ENCODE measurements around the gene DOCK1.

The DOCK1 gene

DNA sequence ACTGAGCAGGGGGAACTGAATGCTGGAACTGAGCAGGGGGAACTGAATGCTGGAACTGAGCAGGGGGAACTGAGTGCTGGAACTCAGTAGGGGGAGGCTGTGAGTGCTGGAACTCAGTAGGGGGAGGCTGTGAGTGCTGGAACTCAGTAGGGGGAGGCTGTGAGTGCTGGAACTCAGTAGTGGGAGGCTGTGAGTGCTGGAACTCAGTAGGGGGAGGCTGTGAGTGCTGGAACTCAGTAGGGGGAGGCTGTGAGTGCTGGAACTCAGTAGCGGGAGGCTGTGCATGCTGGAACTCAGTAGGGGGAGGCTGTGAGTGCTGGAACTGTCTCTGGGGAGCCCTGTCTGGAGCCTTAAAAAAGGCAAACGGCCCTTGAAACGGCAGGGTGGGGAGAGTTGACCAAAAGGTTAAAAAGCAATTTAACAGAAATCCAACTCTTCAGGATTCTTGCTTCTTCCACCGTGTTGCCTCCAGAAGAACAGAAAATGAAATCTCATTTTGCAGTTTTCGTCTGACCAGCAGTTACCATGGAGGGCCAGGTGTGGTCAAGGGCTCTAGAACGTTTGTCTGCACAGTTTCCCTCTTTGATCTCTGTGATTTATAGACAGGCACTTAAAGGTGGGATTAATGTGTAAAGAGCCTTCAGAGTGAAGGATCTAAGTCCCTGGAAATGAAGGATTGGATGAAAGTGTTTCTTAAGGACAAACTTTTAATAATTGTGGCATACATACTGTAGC, 19.1 kb downstream of the DOCK1 start:
- H3K36me3 ChIP-seq (ENCODE audit: control insufficient read depth, insufficient read depth, low read length): peaks cover 5% of the 10 kb centered on the region
- no peak overlapping the region for H3K4me3 ChIP-seq (ENCODE audit: low read length)
- H3K4me1 ChIP-seq (ENCODE audit: control insufficient read depth, insufficient read depth, low read length): no peaks in the 10 kb centered on the region
- no peak overlapping the region for H3K27ac ChIP-seq (ENCODE audit: low read length)
- no peak for DNase-seq (ENCODE audit: low read depth, low spot score)
- no peaks in the 10 kb centered on the region for H3K9me3 ChIP-seq (ENCODE audit: control insufficient read depth, insufficient read depth, low read length)
- WGBS (ENCODE audit: insufficient coverage, insufficient read length): no CpG with 5 or more reads among the region's 6 CpGs
- no peaks in the 10 kb centered on the region for H3K27me3 ChIP-seq (ENCODE audit: control insufficient read depth, insufficient read depth, low read length)

DNA sequence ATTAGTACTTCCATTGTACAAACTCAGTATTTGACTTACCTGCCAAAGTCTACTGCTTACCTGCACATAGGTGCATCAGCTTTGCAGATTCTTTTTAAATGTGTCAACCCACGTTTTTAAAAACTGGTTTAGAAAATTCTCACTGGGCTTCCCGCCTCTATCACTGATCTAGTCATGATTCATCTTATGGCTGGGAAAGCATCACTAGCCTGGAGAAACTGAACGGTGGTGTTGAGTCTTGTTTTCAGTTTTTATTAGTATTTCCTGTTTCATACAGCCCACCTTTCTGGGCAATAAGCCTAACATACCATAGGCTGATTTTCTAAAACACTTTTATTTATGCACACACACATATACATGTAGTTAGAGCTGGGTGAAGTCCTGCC, 19.7 kb downstream of the DOCK1 start:
- Histone ChIP-seq H3K27me3 (ENCODE audit: control insufficient read depth, insufficient read depth, low read length) (no peaks in the 10 kb centered on the region), H3K9me3 (ENCODE audit: control insufficient read depth, insufficient read depth, low read length) (no peaks in the 10 kb centered on the region), H3K36me3 (ENCODE audit: control insufficient read depth, insufficient read depth, low read length) (peaks cover 5% of the 10 kb centered on the region), H3K4me3 (ENCODE audit: low read length) (no peak overlapping the region), H3K4me1 (ENCODE audit: control insufficient read depth, insufficient read depth, low read length) (no peaks in the 10 kb centered on the region), H3K27ac (ENCODE audit: low read length) (no peak overlapping the region)
- no CpG with 5 or more reads among the region's 3 CpGs for WGBS (ENCODE audit: insufficient coverage, insufficient read length)
- DNase-seq (ENCODE audit: low read depth, low spot score): no peak

DNA sequence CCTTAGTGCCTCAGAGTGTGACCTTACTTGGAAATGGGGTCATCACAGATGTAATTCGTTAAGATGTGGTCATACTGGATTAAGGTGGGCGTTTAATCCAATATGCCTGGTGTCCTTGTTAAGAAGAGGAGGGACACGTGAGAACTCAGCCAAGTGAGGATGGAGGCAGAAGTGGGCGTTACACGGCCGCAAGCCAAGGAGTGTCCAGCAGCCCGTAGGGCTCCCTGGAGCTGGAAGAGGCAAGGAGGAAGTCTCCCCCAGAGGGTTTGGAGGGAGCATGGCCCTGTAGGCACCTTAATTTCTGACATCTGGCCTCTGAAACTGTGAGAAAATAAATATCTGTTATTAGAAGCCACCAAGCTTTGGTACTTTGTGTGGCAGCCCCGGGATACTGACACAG, 21.3 kb downstream of the DOCK1 start:
- no CpG with 5 or more reads among the region's 8 CpGs for WGBS (ENCODE audit: insufficient coverage, insufficient read length)
- peaks cover 5% of the 10 kb centered on the region for H3K36me3 ChIP-seq (ENCODE audit: control insufficient read depth, insufficient read depth, low read length)
- no peak overlapping the region for H3K4me3 ChIP-seq (ENCODE audit: low read length)
- H3K4me1 ChIP-seq (ENCODE audit: control insufficient read depth, insufficient read depth, low read length): no peaks in the 10 kb centered on the region
- no peaks in the 10 kb centered on the region for H3K9me3 ChIP-seq (ENCODE audit: control insufficient read depth, insufficient read depth, low read length)
- H3K27me3 ChIP-seq (ENCODE audit: control insufficient read depth, insufficient read depth, low read length): no peaks in the 10 kb centered on the region
- no peak for DNase-seq (ENCODE audit: low read depth, low spot score)
- H3K27ac ChIP-seq (ENCODE audit: low read length): no peak overlapping the region

DNA sequence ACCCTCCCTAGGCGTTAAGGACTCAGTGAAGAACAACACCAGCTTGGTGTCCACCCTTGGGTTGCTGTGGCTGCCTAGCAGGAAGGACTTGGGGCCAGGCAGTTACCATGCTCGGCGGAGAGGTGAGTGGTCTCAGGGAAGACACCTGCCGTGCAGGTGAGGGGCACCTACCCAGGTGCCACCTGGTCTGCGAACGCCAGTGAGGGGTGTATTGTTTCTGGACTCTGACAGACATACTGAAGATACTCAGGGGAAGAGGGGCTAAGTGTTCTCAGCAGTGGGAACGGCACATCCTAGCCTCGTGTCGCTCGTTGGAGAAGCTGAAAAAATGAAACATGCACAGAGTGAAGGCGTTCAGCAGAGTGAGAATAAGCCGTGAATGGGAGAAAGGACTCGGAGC, 22.6 kb downstream of the DOCK1 start:
- H3K9me3 ChIP-seq (ENCODE audit: control insufficient read depth, insufficient read depth, low read length): no peaks in the 10 kb centered on the region
- H3K4me1 ChIP-seq (ENCODE audit: control insufficient read depth, insufficient read depth, low read length): no peaks in the 10 kb centered on the region
- H3K36me3 ChIP-seq (ENCODE audit: control insufficient read depth, insufficient read depth, low read length): peaks cover 5% of the 10 kb centered on the region
- DNase-seq (ENCODE audit: low read depth, low spot score): no peak
- WGBS (ENCODE audit: insufficient coverage, insufficient read length): no CpG with 5 or more reads among the region's 13 CpGs
- H3K27ac ChIP-seq (ENCODE audit: low read length): no peak overlapping the region
- H3K4me3 ChIP-seq (ENCODE audit: low read length): no peak overlapping the region
- H3K27me3 ChIP-seq (ENCODE audit: control insufficient read depth, insufficient read depth, low read length): no peaks in the 10 kb centered on the region

DNA sequence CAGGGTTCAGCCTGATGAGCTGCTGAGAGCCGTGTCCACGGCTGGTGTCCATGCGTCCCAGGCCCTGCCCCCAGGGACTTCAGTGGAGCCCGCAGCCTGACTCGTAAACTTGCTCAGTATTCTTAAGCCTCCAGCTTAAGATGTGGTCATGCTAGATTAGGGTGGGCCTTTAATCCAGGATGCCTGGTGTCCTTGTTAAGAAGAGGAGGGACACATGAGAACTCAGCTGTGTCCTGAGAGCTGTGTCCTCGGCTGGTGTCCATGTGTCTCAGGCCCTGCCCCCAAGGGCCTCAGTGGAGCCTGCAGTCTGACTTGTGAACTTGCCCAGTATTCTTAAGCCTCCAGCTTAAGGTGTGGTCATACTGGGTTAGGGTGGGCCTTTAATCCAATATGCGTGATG, 23.0 kb downstream of the DOCK1 start:
- Histone ChIP-seq H3K4me1 (ENCODE audit: control insufficient read depth, insufficient read depth, low read length) (no peaks in the 10 kb centered on the region), H3K27ac (ENCODE audit: low read length) (no peak overlapping the region), H3K27me3 (ENCODE audit: control insufficient read depth, insufficient read depth, low read length) (no peaks in the 10 kb centered on the region), H3K36me3 (ENCODE audit: control insufficient read depth, insufficient read depth, low read length) (peaks cover 5% of the 10 kb centered on the region), H3K4me3 (ENCODE audit: low read length) (no peak overlapping the region), H3K9me3 (ENCODE audit: control insufficient read depth, insufficient read depth, low read length) (no peaks in the 10 kb centered on the region)
- WGBS (ENCODE audit: insufficient coverage, insufficient read length): no CpG with 5 or more reads among the region's 7 CpGs
- no peak for DNase-seq (ENCODE audit: low read depth, low spot score)

DNA sequence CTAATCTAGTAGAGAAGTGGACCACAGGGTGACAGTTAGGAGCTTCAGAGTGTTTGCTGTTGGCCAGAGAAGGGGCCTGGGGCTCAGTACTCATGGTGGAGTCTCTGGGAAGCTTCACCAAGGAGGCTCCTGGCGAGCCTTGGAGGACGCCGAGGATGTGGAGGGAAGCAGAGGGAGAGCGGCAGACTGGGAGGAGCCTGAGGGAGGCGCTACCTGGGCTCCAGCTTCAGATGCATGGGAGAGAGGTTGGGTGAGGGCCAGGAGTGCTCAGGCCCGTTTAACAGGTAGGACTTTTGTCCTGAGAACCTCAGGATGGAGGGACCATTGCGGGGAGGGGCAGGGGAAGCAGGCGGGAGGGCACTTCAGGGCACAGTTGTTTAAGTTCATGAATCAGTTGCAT, 24.2 kb downstream of the DOCK1 start:
- WGBS (ENCODE audit: insufficient coverage, insufficient read length): no CpG with 5 or more reads among the region's 8 CpGs
- no peak overlapping the region for H3K27ac ChIP-seq (ENCODE audit: low read length)
- H3K27me3 ChIP-seq (ENCODE audit: control insufficient read depth, insufficient read depth, low read length): no peaks in the 10 kb centered on the region
- peaks cover 5% of the 10 kb centered on the region for H3K36me3 ChIP-seq (ENCODE audit: control insufficient read depth, insufficient read depth, low read length)
- H3K4me3 ChIP-seq (ENCODE audit: low read length): no peak overlapping the region
- DNase-seq (ENCODE audit: low read depth, low spot score): no peak
- H3K9me3 ChIP-seq (ENCODE audit: control insufficient read depth, insufficient read depth, low read length): no peaks in the 10 kb centered on the region
- H3K4me1 ChIP-seq (ENCODE audit: control insufficient read depth, insufficient read depth, low read length): no peaks in the 10 kb centered on the region

DNA sequence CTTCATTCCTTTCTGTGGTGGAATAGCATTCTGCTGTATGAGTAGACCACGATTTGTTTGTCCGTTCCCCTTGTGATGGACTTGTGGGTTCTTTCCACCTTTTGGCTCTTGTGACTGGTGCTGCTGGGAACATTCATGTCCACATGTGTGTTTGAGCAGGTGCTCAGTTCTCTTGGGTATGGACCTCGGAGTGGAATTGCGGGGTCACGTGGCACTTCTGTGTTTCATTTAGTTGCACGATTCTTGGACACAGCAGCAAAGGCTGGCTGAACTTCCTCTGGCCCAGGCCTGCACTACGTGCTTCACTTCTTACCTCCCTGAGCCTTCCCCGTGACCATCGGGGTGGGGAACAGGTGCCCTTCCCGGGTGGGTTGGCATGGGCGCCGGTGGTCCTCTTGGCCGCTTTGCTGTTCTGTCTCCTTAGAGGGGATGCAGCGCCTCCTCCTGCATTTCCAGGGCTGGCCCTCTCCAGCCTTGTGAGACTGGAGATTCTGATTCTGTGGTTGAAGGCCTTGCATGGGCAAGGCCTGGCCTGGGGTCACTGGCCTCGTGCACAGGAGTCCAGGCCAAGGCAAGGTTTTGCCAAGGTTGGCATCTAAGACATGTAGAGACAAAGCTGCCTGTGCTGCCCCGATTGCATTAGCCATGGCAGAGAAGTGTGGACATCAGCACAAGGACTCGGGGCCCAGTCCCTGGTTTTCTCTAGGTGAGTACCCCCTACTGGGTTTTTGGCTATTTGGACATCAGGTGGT, 25.1 kb downstream of the DOCK1 start:
- no peaks in the 10 kb centered on the region; the same call in 1 of the 2 replicates for H3K4me1 ChIP-seq (ENCODE audit: control insufficient read depth, insufficient read depth, low read length)
- no peak overlapping the region for H3K4me3 ChIP-seq (ENCODE audit: low read length)
- no peak overlapping the region for H3K27ac ChIP-seq (ENCODE audit: low read length)
- H3K27me3 ChIP-seq (ENCODE audit: control insufficient read depth, insufficient read depth, low read length): no peaks in the 10 kb centered on the region
- H3K36me3 ChIP-seq (ENCODE audit: control insufficient read depth, insufficient read depth, low read length): peaks cover 5% of the 10 kb centered on the region
- no CpG with 5 or more reads among the region's 17 CpGs for WGBS (ENCODE audit: insufficient coverage, insufficient read length)
- no peaks in the 10 kb centered on the region for H3K9me3 ChIP-seq (ENCODE audit: control insufficient read depth, insufficient read depth, low read length)
- DNase-seq (ENCODE audit: low read depth, low spot score): no peak

DNA sequence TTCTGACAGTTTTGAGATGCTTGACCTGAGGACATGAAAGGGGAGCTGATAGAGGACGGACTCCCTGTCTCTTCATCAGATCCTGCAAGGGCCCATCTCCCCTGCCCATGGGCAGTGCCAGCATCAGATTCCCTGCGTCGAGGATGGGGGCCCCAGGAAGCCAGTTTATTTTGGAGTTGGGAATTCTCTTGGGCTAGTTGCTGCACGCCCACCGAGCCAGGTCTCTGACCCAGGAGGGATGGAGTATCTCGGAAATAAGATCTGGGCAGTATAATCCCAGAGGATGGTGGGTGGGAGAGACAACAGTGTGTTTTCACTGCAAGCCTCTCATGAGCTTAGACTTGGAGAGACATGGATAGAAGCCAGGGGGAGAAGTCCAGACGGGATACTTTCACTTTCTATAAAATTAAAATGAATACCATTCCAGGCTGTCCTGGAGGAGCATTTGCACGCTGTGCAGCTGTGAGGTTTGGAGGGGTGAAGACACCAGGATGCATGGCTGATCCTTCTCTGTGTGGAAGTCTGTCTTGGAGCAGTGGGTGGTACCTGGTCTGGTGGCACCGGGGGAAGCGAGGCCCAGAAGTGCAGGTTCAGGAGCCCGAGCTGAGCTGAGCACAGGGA, 25.8 kb downstream of the DOCK1 start:
- H3K36me3 ChIP-seq (ENCODE audit: control insufficient read depth, insufficient read depth, low read length): peaks cover 5% of the 10 kb centered on the region
- no peak overlapping the region for H3K27ac ChIP-seq (ENCODE audit: low read length)
- H3K4me1 ChIP-seq (ENCODE audit: control insufficient read depth, insufficient read depth, low read length): no peaks in the 10 kb centered on the region; the same call in 1 of the 2 replicates
- no peak overlapping the region for H3K4me3 ChIP-seq (ENCODE audit: low read length)
- H3K9me3 ChIP-seq (ENCODE audit: control insufficient read depth, insufficient read depth, low read length): no peaks in the 10 kb centered on the region
- no peaks in the 10 kb centered on the region for H3K27me3 ChIP-seq (ENCODE audit: control insufficient read depth, insufficient read depth, low read length)
- no peak for DNase-seq (ENCODE audit: low read depth, low spot score)
- no CpG with 5 or more reads among the region's 11 CpGs for WGBS (ENCODE audit: insufficient coverage, insufficient read length)

DNA sequence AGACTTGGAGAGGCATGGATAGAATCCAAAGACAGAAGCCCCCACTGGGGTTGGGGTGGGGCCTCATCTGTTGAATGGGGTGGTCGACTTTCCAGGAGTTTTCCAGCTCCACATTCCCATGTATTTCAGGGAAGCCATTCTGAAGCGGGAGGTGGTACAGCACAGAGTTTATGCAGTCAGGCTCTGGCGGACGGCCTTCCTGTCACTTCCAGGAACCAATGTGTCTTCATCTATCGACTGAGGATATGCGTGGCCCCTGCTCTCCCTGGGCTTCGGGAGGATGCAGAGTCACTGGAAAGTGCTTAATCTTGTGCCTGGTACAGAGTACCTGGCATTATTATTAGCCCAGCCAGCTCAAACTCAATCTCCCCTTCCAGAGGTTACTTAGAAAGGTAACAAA, 26.3 kb downstream of the DOCK1 start:
- Histone ChIP-seq H3K4me3 (ENCODE audit: low read length) (no peak overlapping the region), H3K9me3 (ENCODE audit: control insufficient read depth, insufficient read depth, low read length) (no peaks in the 10 kb centered on the region), H3K27ac (ENCODE audit: low read length) (no peak overlapping the region), H3K27me3 (ENCODE audit: control insufficient read depth, insufficient read depth, low read length) (no peaks in the 10 kb centered on the region), H3K4me1 (ENCODE audit: control insufficient read depth, insufficient read depth, low read length) (no peaks in the 10 kb centered on the region; the same call in 1 of the 2 replicates), H3K36me3 (ENCODE audit: control insufficient read depth, insufficient read depth, low read length) (peaks cover 5% of the 10 kb centered on the region)
- WGBS (ENCODE audit: insufficient coverage, insufficient read length): no CpG with 5 or more reads among the region's 7 CpGs
- no peak for DNase-seq (ENCODE audit: low read depth, low spot score)

DNA sequence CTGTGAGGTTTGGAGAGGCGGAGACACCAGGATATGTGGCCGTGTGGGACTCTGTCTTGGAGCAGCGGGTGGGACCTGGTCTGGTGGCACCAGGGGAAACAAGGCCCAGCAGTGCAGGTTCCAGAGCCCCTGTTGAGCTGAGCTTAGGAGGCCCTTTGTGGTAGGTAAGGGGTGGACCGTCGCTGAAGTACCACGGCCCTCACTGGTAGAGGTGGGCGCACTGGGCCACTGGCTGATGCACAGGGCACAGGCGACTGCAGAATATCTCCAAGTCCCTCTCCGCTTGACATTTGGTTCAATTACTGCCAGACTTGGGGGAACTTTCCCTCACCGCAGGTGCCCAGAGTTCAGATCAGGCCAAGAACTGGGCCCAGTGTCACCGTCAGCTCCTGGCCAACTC, 27.3 kb downstream of the DOCK1 start:
- Histone ChIP-seq H3K36me3 (ENCODE audit: control insufficient read depth, insufficient read depth, low read length) (peaks cover 5% of the 10 kb centered on the region), H3K4me3 (ENCODE audit: low read length) (no peak overlapping the region), H3K9me3 (ENCODE audit: control insufficient read depth, insufficient read depth, low read length) (no peaks in the 10 kb centered on the region), H3K27ac (ENCODE audit: low read length) (no peak overlapping the region), H3K27me3 (ENCODE audit: control insufficient read depth, insufficient read depth, low read length) (no peaks in the 10 kb centered on the region), H3K4me1 (ENCODE audit: control insufficient read depth, insufficient read depth, low read length) (no peaks in the 10 kb centered on the region; the same call in 1 of the 2 replicates)
- WGBS (ENCODE audit: insufficient coverage, insufficient read length): no CpG with 5 or more reads among the region's 11 CpGs
- no peak for DNase-seq (ENCODE audit: low read depth, low spot score)

All from iPS DF 6.9 (cell line).